HEK293 (cell line): ENCODE measurements around the gene ADRM1.

Experiments
- CTCF ChIA-PET: fragments of 350-600 bp; formaldehyde crosslinking; extraction: SDS; loops from one replicate; lab custom pipeline; 2021; ENCODE audit warnings: antibody characterized with exemption; lab: Yijun Ruan, JAX
- POLR2A ChIA-PET: fragments of 300-600 bp; formaldehyde crosslinking; extraction: SDS; loops from one replicate; lab custom pipeline; 2020; ENCODE audit warnings: antibody characterized with exemption, inconsistent platforms; lab: Yijun Ruan, JAX
- H3K27ac ChIP-seq: fragments of 200-500 bp; sonication (Bioruptor generic); 2 replicates; pipeline ENCODE4 v1.5.1; 2014; ENCODE audit warnings: low read depth, low read length, control low read depth, inconsistent platforms; ENCODE audit errors: extremely low read depth
- H3K36me3 ChIP-seq, 2 experiments: fragments of 200-500 bp in 1 of 2; sonication (Bioruptor generic) in 1 of 2; 1 replicate in 1 of 2; 2 replicates in 1 of 2; pipeline ENCODE4 v1.5.1; 2014 to 2017; ENCODE audit warnings: inconsistent platforms in 2 of 2, low read length in 2 of 2; ENCODE audit not compliant: control insufficient read depth in 2 of 2, insufficient read depth in 1 of 2
- H3K4me1 ChIP-seq: fragments of 200-500 bp; sonication (Bioruptor generic); 2 replicates; pipeline ENCODE4 v1.5.1; 2014; ENCODE audit warnings: mild to moderate bottlenecking, low read length, inconsistent platforms; ENCODE audit not compliant: control insufficient read depth, insufficient read depth
- H3K4me3 ChIP-seq: 2 replicates; pipeline ENCODE4 v1.5.1; 2011; ENCODE audit warnings: low read depth, mild to moderate bottlenecking, control low read depth, low read length, moderate library complexity
- H3K9me3 ChIP-seq: fragments of 200-500 bp; sonication (Bioruptor generic); 2 replicates; pipeline ENCODE4 v1.5.1; 2014; ENCODE audit warnings: low read depth, low read length, inconsistent platforms; ENCODE audit not compliant: control insufficient read depth, insufficient read depth
- BCL11A ChIP-seq: fragments of 450-650 bp; formaldehyde crosslinking; IDR thresholded peaks from 2 replicates; pipeline ENCODE4 v1.5.1; 2016; ENCODE audit warnings: low read depth, missing biosample characterization, missing genetic modification characterization
- KLF1 ChIP-seq: fragments of 450-650 bp; formaldehyde crosslinking; IDR thresholded peaks from 2 replicates; pipeline ENCODE4 v1.5.1; 2016; ENCODE audit warnings: missing biosample characterization, missing genetic modification characterization
- MZF1 ChIP-seq: fragments of 450-650 bp; formaldehyde crosslinking; IDR thresholded peaks from 2 replicates; pipeline ENCODE4 v1.5.1; 2017; ENCODE audit warnings: missing biosample characterization, missing genetic modification characterization, borderline replicate concordance
- REPIN1 ChIP-seq: fragments of 450-650 bp; formaldehyde crosslinking; IDR thresholded peaks from 2 replicates; pipeline ENCODE4 v1.5.1; 2017; ENCODE audit warnings: missing biosample characterization, missing genetic modification characterization, low read depth
- ZFP69B ChIP-seq: fragments of 450-650 bp; formaldehyde crosslinking; IDR thresholded peaks from 2 replicates; pipeline ENCODE4 v1.5.1; 2016; ENCODE audit warnings: missing biosample characterization, missing genetic modification characterization
- ZNF112 ChIP-seq: fragments of 450-650 bp; formaldehyde crosslinking; IDR thresholded peaks from 2 replicates; pipeline ENCODE4 v1.5.0; 2017; ENCODE audit warnings: missing biosample characterization, missing genetic modification characterization
- ZNF24 ChIP-seq: fragments of 450-650 bp; formaldehyde crosslinking; IDR thresholded peaks from 2 replicates; pipeline ENCODE4 v1.5.1; 2016; ENCODE audit warnings: missing biosample characterization, missing genetic modification characterization
- ZNF341 ChIP-seq: fragments of 450-650 bp; formaldehyde crosslinking; IDR thresholded peaks from 2 replicates; pipeline ENCODE4; 2016; ENCODE audit warnings: low read depth, missing biosample characterization, missing genetic modification characterization
- ZNF514 ChIP-seq: fragments of 450-650 bp; formaldehyde crosslinking; IDR thresholded peaks from 2 replicates; pipeline ENCODE4 v1.5.1; 2016; ENCODE audit warnings: missing biosample characterization, missing genetic modification characterization
- ZNF560 ChIP-seq: fragments of 450-650 bp; formaldehyde crosslinking; IDR thresholded peaks from 2 replicates; pipeline ENCODE4 v1.5.1; 2017; ENCODE audit warnings: missing biosample characterization, missing genetic modification characterization, borderline replicate concordance
- ZNF571 ChIP-seq: fragments of 450-650 bp; formaldehyde crosslinking; IDR thresholded peaks from 2 replicates; pipeline ENCODE4 v1.5.0; 2017; ENCODE audit warnings: missing biosample characterization, missing genetic modification characterization
- ZNF600 ChIP-seq: fragments of 450-650 bp; formaldehyde crosslinking; IDR thresholded peaks from 2 replicates; pipeline ENCODE4 v1.5.1; 2016; ENCODE audit warnings: missing biosample characterization, missing genetic modification characterization
- ZNF623 ChIP-seq: fragments of 450-650 bp; formaldehyde crosslinking; IDR thresholded peaks from 2 replicates; pipeline ENCODE4 v1.5.1; 2016; ENCODE audit warnings: missing biosample characterization, missing genetic modification characterization
- ZNF692 ChIP-seq: fragments of 450-650 bp; formaldehyde crosslinking; IDR thresholded peaks from 2 replicates; pipeline ENCODE4 v1.5.1; 2016; ENCODE audit warnings: missing biosample characterization, missing genetic modification characterization
- ZNF704 ChIP-seq: fragments of 450-650 bp; formaldehyde crosslinking; IDR thresholded peaks from 2 replicates; pipeline ENCODE4 v1.5.1; 2016; ENCODE audit warnings: missing biosample characterization, missing genetic modification characterization
- ZSCAN30 ChIP-seq: fragments of 450-650 bp; IDR thresholded peaks from 2 replicates; pipeline ENCODE4 v1.5.1; 2018; ENCODE audit warnings: missing biosample characterization, mild to moderate bottlenecking, missing genetic modification characterization, moderate library complexity

ADRM1 gene

GRCh38 chr20:62305149-62305764 lies 2.5 kb downstream of the ADRM1 start:
- no peak for TF ChIP-seq BCL11A (tag by site-specific recombination)
- no peak for TF ChIP-seq ZNF571
- TF ChIP-seq ZNF24 (tag by site-specific recombination), result no peak
- no peak for TF ChIP-seq ZNF514 (tag by site-specific recombination)
- TF ChIP-seq REPIN1 (tag by site-specific recombination), result no peak
- TF ChIP-seq KLF1 (tag by site-specific recombination), result no peak
- peak; percentile 32; the same call in 1 of the 2 replicates for TF ChIP-seq ZNF600 (tag by site-specific recombination)
- no peak for TF ChIP-seq ZNF112 (tag by site-specific recombination)
- no peak for TF ChIP-seq MZF1 (tag by site-specific recombination)
- no peak for TF ChIP-seq ZNF623 (tag by site-specific recombination)
- TF ChIP-seq ZNF341, result 0 out of 2 replicates have a peak, but pooled peaks have one; percentile 28
- no peak for TF ChIP-seq ZSCAN30 (tag by site-specific recombination)
- peak overlapping the region; percentile 22; the same call in 1 of the 2 replicates for H3K27ac ChIP-seq
- H3K36me3 ChIP-seq, result peaks cover 0 to 64% of the 10 kb centered on the region in 2 experiments; a peak in 1 of 3 replicates
- peaks cover 8% of the 10 kb centered on the region for H3K4me1 ChIP-seq
- ChIA-PET POLR2A (interaction anchor here (1.6 to 2.8 kb wide), 2 partner anchors 62 to 81 kb away, joined by 3 to 12 read pairs; partner anchors contain the start of genes LAMA5 and RPS21), CTCF (interaction anchor here (2.4 kb wide), 1 partner anchor 77 kb away, joined by 22 read pairs; no protein-coding TSS in a partner anchor)
- no peaks in the 10 kb centered on the region for H3K9me3 ChIP-seq
- H3K4me3 ChIP-seq, result no peak overlapping the region

- no peaks in the 10 kb centered on the region for H3K9me3 ChIP-seq
- H3K36me3 ChIP-seq, result peaks cover 0 to 68% of the 10 kb centered on the region in 2 experiments; a peak in 1 of 3 replicates
- ChIA-PET POLR2A (interaction anchor here (0.6 to 2.8 kb wide), 6 partner anchors 10 to 80 kb away, joined by 3 to 12 read pairs (median 4); partner anchors contain the start of gene RPS21), CTCF (interaction anchor here (0.8 to 2.4 kb wide), 2 partner anchors 77 kb away, joined by 3 to 22 read pairs; no protein-coding TSS in a partner anchor)
- peaks cover 8% of the 10 kb centered on the region for H3K4me1 ChIP-seq
- no peak overlapping the region for H3K4me3 ChIP-seq
- peak overlapping the region; percentile 22; the same call in 1 of the 2 replicates for H3K27ac ChIP-seq
- TF ChIP-seq KLF1 (tag by site-specific recombination) (peak; percentile 65), ZNF560 (tag by site-specific recombination) (no peak)
Measured at GRCh38 chr20:62305765-62306413, 3.1 kb downstream of the ADRM1 start.

GRCh38 chr20:62306414-62307187 lies 3.8 kb downstream of the ADRM1 start:
- peaks cover 0 to 75% of the 10 kb centered on the region in 2 experiments; a peak in 1 of 3 replicates for H3K36me3 ChIP-seq
- no peaks in the 10 kb centered on the region for H3K9me3 ChIP-seq
- no peak overlapping the region for H3K4me3 ChIP-seq
- H3K27ac ChIP-seq, result no peak overlapping the region
- TF ChIP-seq ZNF692 (tag by site-specific recombination) (peak; percentile 31; the same call in 1 of the 2 replicates), ZNF600 (tag by site-specific recombination) (0 out of 2 replicates have a peak, but pooled peaks have one; percentile 10), ZNF704 (tag by site-specific recombination) (no peak), ZNF341 (no peak), ZFP69B (tag by site-specific recombination) (peak; percentile 62; the same call in 1 of the 2 replicates)
- peaks cover 8% of the 10 kb centered on the region for H3K4me1 ChIP-seq
- ChIA-PET CTCF (interaction anchor here (0.6 to 0.8 kb wide), 2 partner anchors 77 to 140 kb away, joined by 3 read pairs; no protein-coding TSS in a partner anchor), POLR2A (interaction anchor here (0.6 to 2.8 kb wide), 6 partner anchors 10 to 80 kb away, joined by 3 to 12 read pairs (median 4); partner anchors contain the start of gene RPS21)
